Fibroblast of lung (primary cell): ENCODE measurements around the gene KLK11. TPM values are rescaled to one million over a fixed set of nuclear protein-coding genes. Genes with fewer than 3 reads are reported as not detected.
"Not testable (repeated sequence)": the region's sequence is repeated elsewhere in the genome, so short reads cannot be mapped to it uniquely, and the experiment has no call there.

Experiments used
- DNase-seq, 2 donors: peaks; one replicate each; pipeline versions ENCODE4 v3.0.0 to v3.0.0-alpha.2; 2010; ENCODE audit warnings: low read depth in 2 of 2
- H2AFZ ChIP-seq: 2 replicates; pipeline ENCODE4 v1.5.1; 2012; ENCODE audit warnings: low read length, control low read depth, inconsistent platforms
- H3K27ac ChIP-seq: 2 replicates; pipeline ENCODE4 v1.5.1; 2011; ENCODE audit warnings: low read length, control low read depth; ENCODE audit not compliant: insufficient read depth
- H3K27me3 ChIP-seq: 2 replicates; pipeline ENCODE4 v1.5.1; 2011; ENCODE audit warnings: mild to moderate bottlenecking, low read length; ENCODE audit not compliant: control insufficient read depth, insufficient read depth
- H3K36me3 ChIP-seq: 2 replicates; pipeline ENCODE4 v1.5.1; 2011; ENCODE audit warnings: low read length; ENCODE audit not compliant: control insufficient read depth, insufficient read depth
- H3K4me1 ChIP-seq: 2 replicates; pipeline ENCODE4 v1.5.1; 2011; ENCODE audit warnings: low read length; ENCODE audit not compliant: control insufficient read depth, insufficient read depth; ENCODE audit errors: extremely low read depth
- H3K4me2 ChIP-seq: 2 replicates; pipeline ENCODE4 v1.5.1; 2011; ENCODE audit warnings: low read length, control low read depth; ENCODE audit not compliant: insufficient read depth; ENCODE audit errors: extremely low read depth
- H3K4me3 ChIP-seq, 4 experiments: fragments of 200-600 bp in 1 of 4; sonication (generic) in 1 of 4; replicated peaks in 1 of 4; 2 replicates each; pipeline ENCODE4 v1.5.1; 2011 to 2016; ENCODE audit warnings: low read length in 4 of 4, low read depth in 3 of 4, mild to moderate bottlenecking in 3 of 4, control low read depth in 2 of 4, inconsistent platforms in 1 of 4, mixed read lengths in 1 of 4; ENCODE audit not compliant: insufficient read depth in 1 of 4; ENCODE audit errors: control extremely low read depth in 1 of 4
- H3K79me2 ChIP-seq: 2 replicates; pipeline ENCODE4 v1.5.1; 2012; ENCODE audit warnings: mild to moderate bottlenecking, low read length, inconsistent platforms; ENCODE audit not compliant: control insufficient read depth, insufficient read depth
- H3K9ac ChIP-seq: 2 replicates; pipeline ENCODE4 v1.5.1; 2011; ENCODE audit warnings: mild to moderate bottlenecking, low read length, control low read depth; ENCODE audit not compliant: insufficient read depth
- H3K9me3 ChIP-seq: 2 replicates; pipeline ENCODE4 v1.5.1; 2012; ENCODE audit warnings: low read depth, low read length; ENCODE audit not compliant: control insufficient read depth, insufficient read depth
- H4K20me1 ChIP-seq: 2 replicates; pipeline ENCODE4 v1.5.1; 2011; ENCODE audit warnings: low read length; ENCODE audit not compliant: control insufficient read depth, insufficient read depth; ENCODE audit errors: extremely low read depth
- CTCF ChIP-seq, 2 donors: IDR thresholded peaks in 1 of 2; conservative IDR thresholded peaks in 1 of 2; 1 replicate in 1 of 2; 2 replicates in 1 of 2; pipeline ENCODE4 v1.5.1; 2011 to 2012; ENCODE audit warnings: low read length in 2 of 2, control low read depth in 1 of 2, inconsistent platforms in 1 of 2, low read depth in 1 of 2, mild to moderate bottlenecking in 1 of 2
- EZH2 ChIP-seq: IDR thresholded peaks from 2 replicates; pipeline ENCODE4 v1.5.1; 2012; ENCODE audit warnings: low read length, control low read depth, mild to moderate bottlenecking; ENCODE audit errors: missing control alignments
- polyA plus RNA-seq, 2 donors: library from polyadenylated mRNA; depleted of rRNA in 1 of 2; stranded (reverse) in 1 of 2; unstranded in 1 of 2; fragments of >200 nt; gene quantifications; 2 replicates each; pipeline ENCODE4 v1.2.1, GENCODE V29; 2011 to 2012; ENCODE audit warnings: missing spikeins in 1 of 2
- total RNA-seq: library from RNA; depleted of rRNA; stranded (reverse); fragments of >200 nt; gene quantifications from 2 replicates; pipeline ENCODE4 v1.2.1, GENCODE V29; 2014

KLK11 gene
- total and polyA plus RNA-seq, 2 donors (not counting 1 experiment from before 2014, with no cell fraction given), result not detected

GRCh38 chr19:50998061-50998460 is 28.4 kb downstream of the KLK11 start:
- no peak for DNase-seq
- no peaks in the 10 kb centered on the region for H3K79me2 ChIP-seq
- H3K4me1 ChIP-seq, result no peaks in the 10 kb centered on the region
- no peaks in the 10 kb centered on the region for H4K20me1 ChIP-seq
- H3K9me3 ChIP-seq, result no peaks in the 10 kb centered on the region
- no peaks in the 10 kb centered on the region for H3K36me3 ChIP-seq
- no peak overlapping the region for H3K4me2 ChIP-seq
- H3K9ac ChIP-seq, result no peak overlapping the region
- H3K4me3 ChIP-seq, result no peak overlapping the region
- no peak overlapping the region for H3K27ac ChIP-seq
- no peak overlapping the region for H2AFZ ChIP-seq
- no peaks in the 10 kb centered on the region for H3K27me3 ChIP-seq
- TF ChIP-seq EZH2, result no peak
- no peak for TF ChIP-seq CTCF (conservative IDR thresholded peaks at IDR 0.05 in 1 of 2, IDR thresholded peaks at IDR 0.05 in 1 of 2; ENCODE audit: low read depth in 1 of 2, low read length in 2 of 2)

- H3K9me3 ChIP-seq, result no peaks in the 10 kb centered on the region
- no peak overlapping the region for H3K4me2 ChIP-seq
- no peak overlapping the region for H3K9ac ChIP-seq
- no peaks in the 10 kb centered on the region for H3K27me3 ChIP-seq
- DNase-seq, result no peak
- H3K36me3 ChIP-seq, result no peaks in the 10 kb centered on the region
- H4K20me1 ChIP-seq, result no peaks in the 10 kb centered on the region
- no peak for TF ChIP-seq EZH2
- TF ChIP-seq CTCF (conservative IDR thresholded peaks at IDR 0.05 in 1 of 2, IDR thresholded peaks at IDR 0.05 in 1 of 2; ENCODE audit: low read depth in 1 of 2, low read length in 2 of 2), result no peak
- H3K79me2 ChIP-seq, result no peaks in the 10 kb centered on the region
- no peak overlapping the region for H3K4me3 ChIP-seq
- no peak overlapping the region for H2AFZ ChIP-seq
- H3K4me1 ChIP-seq, result no peaks in the 10 kb centered on the region
- H3K27ac ChIP-seq, result no peak overlapping the region
Observed at GRCh38 chr19:50994129-50994528, 32.3 kb downstream of the KLK11 start.

DNA sequence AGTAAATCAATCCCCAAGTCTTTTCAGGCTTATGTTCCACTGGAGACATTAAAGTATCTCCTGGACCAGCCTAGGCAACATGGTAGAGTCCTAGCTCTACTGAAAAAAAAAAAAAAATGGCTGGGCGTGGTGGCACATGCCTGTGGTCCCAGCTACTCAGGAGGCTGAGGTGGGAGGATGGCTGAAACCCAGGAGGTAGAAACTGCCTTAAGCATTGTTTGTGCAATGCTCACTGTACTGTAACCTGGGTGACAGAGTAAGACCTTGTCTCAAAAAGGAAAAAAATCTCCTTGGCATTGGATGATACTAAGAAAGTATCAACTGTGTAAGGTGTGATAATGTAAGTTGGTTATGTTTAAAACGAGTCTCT is 33.8 kb downstream of the KLK11 start:
- no peak overlapping the region for H3K4me2 ChIP-seq
- H3K4me1 ChIP-seq, result no peaks in the 10 kb centered on the region
- no peaks in the 10 kb centered on the region for H3K79me2 ChIP-seq
- DNase-seq, result no peak
- H3K9ac ChIP-seq, result no peak overlapping the region
- no peak overlapping the region for H3K4me3 ChIP-seq
- H3K36me3 ChIP-seq, result no peaks in the 10 kb centered on the region
- H3K9me3 ChIP-seq, result no peaks in the 10 kb centered on the region
- H4K20me1 ChIP-seq, result no peaks in the 10 kb centered on the region
- TF ChIP-seq EZH2 (no peak), CTCF (conservative IDR thresholded peaks at IDR 0.05 in 1 of 2, IDR thresholded peaks at IDR 0.05 in 1 of 2; ENCODE audit: low read depth in 1 of 2, low read length in 2 of 2) (no peak)
- no peak overlapping the region for H2AFZ ChIP-seq
- H3K27ac ChIP-seq, result no peak overlapping the region
- H3K27me3 ChIP-seq, result no peaks in the 10 kb centered on the region

GRCh38 chr19:50984416-50984815 is 42.0 kb downstream of the KLK11 start:
- H3K4me1 ChIP-seq, H3K79me2 ChIP-seq, H3K4me3 ChIP-seq, H2AFZ ChIP-seq, H4K20me1 ChIP-seq, H3K27ac ChIP-seq, DNase-seq, H3K9me3 ChIP-seq, H3K9ac ChIP-seq, H3K4me2 ChIP-seq, H3K36me3 ChIP-seq, H3K27me3 ChIP-seq: not testable (repeated sequence)
